PC-3 (cell line): ENCODE measurements around the gene TCEANC2.

ENCODE experiments used
- EZH2 ChIP-seq: fragments of 300-600 bp; sonication (generic); IDR thresholded peaks from one replicate; pipeline ENCODE4 v1.6.1; 2017; ENCODE audit warnings: antibody characterized with exemption, mild to moderate bottlenecking, low read length; ENCODE audit not compliant: unreplicated experiment
- TF ChIP-seq, protein P1 (sequence below): fragments of 300-600 bp; sonication (generic); conservative IDR thresholded peaks from 2 replicates; pipeline ENCODE4 v1.5.1; 2017; ENCODE audit warnings: antibody characterized with exemption, low read depth, mild to moderate bottlenecking, low read length

DNA sequence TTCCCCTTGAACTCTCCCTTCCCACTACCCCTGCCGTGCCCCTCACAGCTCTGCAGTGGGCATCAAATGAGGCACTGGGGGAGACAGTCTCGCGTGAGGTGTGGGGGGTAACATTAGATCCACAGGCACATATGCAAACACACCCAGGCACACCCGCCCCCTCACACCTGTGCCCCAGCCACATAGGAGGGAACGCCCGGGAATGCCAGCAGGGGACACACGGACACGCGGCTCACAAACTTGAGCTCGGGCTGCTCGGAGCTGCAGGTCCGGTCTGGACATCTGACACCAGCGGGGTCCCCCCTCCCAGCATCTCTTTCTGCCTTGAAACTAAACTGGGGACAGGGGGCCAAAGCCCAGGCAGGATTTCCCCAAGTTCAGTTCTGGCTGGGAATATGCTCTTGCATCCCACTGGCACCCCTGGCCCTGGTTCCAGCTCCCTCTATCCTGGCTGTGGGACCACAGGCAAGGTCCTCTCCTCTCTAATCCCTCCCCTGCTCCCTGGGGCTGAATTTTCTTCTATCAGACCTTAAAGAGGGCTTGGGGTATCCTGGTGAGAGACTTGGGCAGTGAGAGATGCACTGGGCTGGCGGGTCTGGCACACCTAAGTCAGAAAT, 68.8 kb downstream of the TCEANC2 start:
- TF ChIP-seq, protein P1, sequence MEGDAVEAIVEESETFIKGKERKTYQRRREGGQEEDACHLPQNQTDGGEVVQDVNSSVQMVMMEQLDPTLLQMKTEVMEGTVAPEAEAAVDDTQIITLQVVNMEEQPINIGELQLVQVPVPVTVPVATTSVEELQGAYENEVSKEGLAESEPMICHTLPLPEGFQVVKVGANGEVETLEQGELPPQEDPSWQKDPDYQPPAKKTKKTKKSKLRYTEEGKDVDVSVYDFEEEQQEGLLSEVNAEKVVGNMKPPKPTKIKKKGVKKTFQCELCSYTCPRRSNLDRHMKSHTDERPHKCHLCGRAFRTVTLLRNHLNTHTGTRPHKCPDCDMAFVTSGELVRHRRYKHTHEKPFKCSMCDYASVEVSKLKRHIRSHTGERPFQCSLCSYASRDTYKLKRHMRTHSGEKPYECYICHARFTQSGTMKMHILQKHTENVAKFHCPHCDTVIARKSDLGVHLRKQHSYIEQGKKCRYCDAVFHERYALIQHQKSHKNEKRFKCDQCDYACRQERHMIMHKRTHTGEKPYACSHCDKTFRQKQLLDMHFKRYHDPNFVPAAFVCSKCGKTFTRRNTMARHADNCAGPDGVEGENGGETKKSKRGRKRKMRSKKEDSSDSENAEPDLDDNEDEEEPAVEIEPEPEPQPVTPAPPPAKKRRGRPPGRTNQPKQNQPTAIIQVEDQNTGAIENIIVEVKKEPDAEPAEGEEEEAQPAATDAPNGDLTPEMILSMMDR, result no peak
- TF ChIP-seq EZH2, result no peak
